ENCODE measurements around the gene SEMA6D. TPM values are rescaled to one million over a fixed set of nuclear protein-coding genes. Genes with fewer than 3 reads are reported as not detected.

Gene SEMA6D, protein sequence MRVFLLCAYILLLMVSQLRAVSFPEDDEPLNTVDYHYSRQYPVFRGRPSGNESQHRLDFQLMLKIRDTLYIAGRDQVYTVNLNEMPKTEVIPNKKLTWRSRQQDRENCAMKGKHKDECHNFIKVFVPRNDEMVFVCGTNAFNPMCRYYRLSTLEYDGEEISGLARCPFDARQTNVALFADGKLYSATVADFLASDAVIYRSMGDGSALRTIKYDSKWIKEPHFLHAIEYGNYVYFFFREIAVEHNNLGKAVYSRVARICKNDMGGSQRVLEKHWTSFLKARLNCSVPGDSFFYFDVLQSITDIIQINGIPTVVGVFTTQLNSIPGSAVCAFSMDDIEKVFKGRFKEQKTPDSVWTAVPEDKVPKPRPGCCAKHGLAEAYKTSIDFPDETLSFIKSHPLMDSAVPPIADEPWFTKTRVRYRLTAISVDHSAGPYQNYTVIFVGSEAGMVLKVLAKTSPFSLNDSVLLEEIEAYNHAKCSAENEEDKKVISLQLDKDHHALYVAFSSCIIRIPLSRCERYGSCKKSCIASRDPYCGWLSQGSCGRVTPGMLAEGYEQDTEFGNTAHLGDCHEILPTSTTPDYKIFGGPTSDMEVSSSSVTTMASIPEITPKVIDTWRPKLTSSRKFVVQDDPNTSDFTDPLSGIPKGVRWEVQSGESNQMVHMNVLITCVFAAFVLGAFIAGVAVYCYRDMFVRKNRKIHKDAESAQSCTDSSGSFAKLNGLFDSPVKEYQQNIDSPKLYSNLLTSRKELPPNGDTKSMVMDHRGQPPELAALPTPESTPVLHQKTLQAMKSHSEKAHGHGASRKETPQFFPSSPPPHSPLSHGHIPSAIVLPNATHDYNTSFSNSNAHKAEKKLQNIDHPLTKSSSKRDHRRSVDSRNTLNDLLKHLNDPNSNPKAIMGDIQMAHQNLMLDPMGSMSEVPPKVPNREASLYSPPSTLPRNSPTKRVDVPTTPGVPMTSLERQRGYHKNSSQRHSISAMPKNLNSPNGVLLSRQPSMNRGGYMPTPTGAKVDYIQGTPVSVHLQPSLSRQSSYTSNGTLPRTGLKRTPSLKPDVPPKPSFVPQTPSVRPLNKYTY
- total RNA-seq: 49.8 TPM

DNA sequence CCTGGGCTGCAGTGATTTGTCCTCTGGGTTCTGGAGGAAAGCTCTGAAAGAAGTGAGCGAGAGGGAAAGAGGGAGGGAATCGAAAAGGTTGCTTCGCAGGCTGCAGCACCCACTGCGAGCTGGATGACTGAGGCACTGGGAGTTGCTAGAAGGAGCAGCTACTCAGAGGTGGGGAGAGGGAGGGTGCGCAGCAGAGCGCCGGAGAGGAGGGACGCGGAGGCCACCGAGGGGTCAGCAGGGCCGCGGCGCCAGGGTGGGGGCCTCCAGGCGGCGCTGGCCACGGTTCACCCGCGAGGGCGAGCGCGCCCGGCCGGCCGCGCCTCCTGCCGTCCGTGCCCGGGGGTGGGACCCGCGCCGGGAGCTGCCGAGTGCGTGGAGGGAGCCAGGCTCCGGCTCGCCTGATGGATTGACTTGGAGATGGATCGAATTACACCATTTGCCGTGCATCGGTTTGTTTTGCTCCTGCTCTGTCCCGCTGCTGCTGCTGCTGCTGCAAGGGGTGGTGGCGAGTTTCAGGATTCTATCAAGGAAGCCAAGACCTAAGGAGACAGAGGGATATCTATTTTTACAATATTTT is at the start of gene SEMA6D:
Gene SEMA6D (plus strand): TSS at position 470 of the 577 bp plus-strand sequence. CDS start 42,294 bp downstream, outside the sequence.
- peak; percentile 77 for DNase-seq

DNA sequence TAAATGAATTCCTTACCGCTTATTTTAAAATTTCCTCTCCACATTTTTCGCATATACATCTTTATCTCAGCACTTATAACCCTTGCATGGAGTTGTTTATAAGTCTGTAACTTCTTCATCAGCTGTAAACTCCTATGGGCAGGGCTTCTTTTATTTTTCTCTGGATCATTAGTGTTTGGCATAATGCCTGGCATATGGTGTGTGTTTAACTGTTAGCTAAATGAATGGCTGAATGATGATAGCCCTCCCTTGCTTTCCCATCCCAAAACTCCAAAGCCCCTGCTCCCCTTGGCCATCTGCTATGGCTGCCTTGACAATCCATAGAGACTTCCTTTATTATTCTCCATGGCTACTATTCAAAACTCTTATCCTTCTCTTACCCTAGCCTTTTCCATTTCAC is 48.1 kb upstream of the SEMA6D start:
- DNase-seq: no peak

DNA sequence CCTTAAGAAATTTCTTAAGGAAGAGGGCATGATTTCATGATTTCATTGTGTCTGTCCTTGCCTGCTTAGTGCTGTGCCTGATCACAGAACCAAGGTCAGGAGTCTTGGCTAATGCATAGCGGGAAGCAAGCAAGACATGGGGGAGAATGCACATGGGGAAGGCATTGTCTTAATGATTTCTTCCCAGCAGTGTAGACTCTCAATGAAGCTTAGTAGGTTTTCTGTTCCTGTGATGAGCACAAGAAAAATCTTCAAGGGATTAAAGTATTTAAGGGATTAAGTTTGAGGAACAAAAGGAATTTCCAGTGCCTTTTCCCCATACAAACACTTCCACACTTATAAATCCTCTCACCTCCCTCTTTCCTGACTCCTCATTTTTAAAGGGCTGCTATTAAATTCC is 46.9 kb upstream of the SEMA6D start:
- no peak for DNase-seq

DNA sequence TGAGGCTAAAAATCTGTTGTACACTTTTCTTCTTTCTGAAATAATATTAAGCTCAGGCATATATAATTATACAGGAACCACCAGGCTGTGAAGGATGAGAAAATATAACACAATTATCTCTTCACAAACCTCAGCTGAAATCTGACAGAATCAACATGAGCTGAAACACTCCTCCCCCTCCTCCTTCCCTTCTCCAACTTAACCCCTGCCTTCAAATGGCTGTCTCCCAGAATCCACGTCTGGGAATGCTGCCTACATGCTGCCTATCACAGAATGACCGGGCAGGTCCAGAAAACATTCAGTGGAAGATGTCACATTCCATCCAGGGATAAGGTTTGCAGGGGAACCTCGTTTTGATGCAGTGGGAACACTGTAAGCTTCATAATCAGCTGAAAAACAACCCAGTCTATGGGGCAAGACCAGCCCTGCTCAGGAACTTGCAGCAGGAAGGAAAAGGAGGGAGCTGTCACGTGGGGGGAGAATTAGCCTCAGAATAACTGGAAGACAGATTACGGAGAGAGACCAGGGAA is 44.0 kb upstream of the SEMA6D start:
- DNase-seq: no peak

DNA sequence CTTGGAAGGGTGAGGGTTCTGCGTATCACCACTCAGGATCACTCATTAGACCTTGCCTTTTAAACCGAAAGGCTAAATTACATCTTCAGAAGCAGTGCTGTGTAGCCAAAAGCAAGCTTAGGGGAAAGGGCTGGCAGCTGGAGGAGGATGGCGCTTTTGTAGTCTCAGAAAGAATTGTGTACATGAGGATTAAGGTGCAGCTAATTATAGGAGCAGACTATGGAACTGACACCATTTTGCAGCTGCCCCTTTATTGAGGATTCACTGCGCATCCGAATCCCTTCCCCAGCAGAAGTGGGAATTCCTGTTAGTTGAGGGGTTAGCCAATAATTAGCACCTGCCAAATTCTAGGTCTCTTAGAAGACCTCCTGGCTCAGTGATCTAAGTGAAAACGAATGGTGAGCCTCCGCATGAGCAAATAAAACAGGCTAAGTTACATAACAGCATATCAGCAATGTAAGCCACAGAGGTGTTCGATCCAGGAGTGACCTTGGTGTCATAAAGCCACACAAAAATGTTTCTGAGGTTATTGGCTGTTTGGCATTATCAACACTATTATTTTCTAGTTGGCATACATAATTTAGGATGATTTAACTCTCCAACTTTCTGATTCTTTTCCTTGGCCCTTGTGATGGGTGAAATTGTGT is 42.6 kb upstream of the SEMA6D start:
- DNase-seq: no peak

DNA sequence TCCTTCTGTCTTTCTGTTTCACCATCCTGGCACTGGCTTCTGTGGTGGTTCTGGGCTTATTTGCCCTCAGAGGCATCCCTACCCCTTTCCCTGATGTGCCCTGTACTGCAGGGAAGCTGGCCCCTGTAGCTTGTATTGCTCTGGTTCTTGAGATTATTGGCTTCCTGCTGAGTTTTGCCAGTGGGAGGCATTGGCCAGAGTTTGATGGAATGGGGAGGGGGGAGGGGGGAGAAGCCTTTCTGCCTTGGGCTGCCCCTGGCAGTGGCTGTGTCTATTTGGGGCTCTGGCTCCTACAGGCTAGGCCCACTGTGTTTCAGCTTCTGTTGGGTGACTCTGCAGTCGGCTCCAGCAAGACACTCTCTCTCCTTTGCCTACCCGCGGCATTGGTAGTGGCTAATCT is 41.6 kb upstream of the SEMA6D start:
- DNase-seq: no peak

DNA sequence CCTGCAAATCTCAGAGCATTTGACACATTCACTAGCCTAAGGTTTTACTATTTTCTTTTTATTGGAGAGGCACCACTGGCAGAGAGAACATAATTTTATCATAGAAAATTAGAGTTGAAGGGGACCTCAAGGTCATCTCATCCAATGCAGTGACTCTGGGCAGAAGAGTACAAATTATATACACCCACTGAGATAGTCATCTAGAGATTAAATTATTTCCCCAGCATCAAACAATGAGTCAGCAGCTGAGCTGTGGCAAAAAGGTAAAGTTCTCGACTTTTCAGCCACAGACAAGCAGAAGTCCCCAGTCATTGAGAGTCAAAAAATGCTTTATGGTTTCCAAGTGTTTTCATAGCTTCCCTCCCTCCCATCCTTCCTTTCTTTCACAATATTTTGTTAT is 39.3 kb upstream of the SEMA6D start:
- no peak for DNase-seq

DNA sequence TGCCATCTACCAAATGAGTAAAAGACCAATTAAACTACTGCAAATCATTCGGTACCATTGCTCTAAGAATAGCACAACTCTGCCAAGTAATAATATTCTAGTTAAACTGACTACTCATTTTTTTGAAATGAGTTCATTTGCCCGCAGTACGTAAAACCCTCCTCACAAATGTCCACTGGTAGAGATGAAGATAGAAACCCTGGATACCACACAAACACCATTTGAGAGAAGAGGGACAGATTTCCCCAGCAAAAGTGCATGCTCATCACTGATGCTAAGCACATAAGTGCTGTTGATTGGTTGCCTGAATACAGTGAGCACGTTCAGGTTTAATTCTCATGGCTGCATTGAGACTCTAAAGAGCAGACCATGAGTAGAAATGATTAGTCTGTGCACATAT is 34.6 kb upstream of the SEMA6D start:
- DNase-seq: no peak

DNA sequence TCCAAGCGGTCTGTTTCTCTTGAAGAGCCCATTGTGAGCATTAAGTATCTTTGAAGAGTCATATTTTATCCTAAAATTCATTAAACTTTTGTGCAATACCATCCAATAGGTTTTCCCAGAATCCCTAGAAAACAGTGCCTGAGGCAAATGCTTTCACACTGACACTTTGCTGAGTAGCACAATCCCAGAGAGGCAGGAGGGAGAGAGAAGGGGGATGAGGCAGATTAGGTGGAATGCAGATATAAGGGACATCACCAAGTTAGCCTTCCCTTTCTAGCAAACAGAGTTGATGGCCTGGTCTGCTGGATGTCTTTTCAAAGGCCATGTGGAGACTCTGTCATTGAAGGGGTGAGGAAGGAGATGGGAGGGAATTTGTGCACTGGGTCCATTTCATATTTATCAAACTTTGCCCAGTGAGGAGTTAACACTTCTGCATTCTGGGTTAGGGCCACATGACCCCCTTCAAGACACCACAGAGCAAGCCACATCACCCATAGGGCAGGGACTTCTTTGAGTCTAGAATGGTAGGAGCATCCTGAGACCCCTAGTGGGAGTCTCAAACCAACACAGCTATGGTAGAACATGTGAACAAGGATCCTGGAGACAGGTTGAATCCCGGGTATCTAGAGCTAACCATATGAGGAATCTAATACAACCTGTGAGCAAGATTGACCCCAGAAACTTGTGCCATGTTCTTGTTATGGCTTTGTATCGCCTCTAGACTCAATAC is 32.0 kb upstream of the SEMA6D start:
- DNase-seq: no peak

DNA sequence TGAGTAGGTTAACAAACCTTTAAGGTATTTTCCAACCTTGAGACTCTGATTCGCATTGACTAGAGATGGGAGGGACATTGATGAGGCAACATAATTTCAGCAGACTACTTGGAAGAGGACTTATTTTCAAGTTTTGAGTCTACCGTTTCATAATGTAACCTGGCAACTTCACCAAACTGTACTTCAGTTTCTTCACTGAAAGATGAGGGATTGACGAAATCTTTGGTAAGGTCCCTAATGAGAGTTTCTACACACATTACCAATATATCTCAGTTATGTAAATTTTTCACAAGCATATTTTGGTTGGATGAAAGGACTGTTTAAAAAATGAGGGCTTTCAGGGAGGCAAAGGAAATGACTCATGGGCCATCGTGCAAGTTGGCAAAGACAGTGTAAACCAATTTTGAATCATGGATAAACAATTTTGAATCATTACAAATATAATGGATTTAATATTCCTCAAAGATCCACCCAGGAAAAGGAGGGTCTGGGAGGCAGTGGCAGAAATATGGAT is 28.7 kb upstream of the SEMA6D start:
- no peak for DNase-seq

DNA sequence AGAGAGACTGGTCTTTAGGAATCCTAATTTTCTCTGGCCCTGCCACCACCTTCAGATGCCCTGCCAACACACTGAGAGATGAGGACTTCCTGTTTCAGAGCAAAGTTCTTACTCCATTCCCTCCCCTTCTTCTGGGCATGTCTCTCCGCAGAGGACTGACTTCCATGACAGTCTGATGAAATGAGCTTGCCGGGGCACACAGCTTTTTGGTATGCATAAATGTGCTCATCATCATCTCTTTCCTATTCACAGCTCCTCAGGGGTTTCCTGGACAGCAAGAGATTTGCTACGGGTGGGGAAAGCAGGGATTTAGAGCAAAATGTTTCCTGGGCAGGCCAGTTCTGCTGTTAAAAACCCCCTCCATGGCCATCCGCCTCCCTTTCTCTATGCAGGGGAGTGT is 27.6 kb upstream of the SEMA6D start:
- no peak for DNase-seq

DNA sequence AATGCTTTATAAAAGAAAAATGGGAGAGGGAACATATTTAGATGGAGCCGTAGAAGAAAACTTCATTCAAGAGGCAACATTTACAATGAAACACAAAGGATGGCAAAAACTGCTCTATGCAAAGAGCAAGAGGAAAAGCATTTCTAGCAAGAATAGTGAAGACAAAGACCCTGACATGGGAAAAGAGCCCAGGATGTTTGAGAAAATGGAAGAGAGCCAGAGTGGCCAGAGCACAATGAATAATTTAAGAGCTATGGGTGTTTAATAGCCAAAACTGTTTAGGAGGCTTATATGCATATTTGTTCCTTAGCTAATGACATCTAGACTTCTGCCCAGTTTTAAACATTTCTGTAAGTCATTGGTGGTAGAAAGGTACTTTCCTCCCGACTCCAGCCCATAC is 25.4 kb upstream of the SEMA6D start:
- no peak for DNase-seq

DNA sequence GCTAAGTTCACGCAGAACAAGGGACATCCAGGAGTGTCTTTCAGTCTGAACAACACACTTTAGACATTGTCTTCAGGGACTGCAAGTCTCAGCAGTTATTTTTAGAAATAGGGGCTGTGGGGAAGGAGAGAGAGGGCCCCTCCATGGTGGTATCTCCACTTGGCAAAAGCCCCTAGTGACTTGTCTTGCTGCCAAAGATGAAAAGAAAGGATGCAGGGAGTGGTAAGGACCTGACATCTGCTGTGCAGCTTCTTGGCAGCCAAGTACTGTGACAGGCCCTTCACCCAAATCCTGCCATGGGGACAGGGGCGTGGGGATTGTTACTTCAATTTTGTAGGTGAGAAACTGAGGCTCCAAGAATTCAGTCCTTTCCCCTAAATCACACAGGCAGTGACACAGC is 21.0 kb upstream of the SEMA6D start:
- no peak for DNase-seq

DNA sequence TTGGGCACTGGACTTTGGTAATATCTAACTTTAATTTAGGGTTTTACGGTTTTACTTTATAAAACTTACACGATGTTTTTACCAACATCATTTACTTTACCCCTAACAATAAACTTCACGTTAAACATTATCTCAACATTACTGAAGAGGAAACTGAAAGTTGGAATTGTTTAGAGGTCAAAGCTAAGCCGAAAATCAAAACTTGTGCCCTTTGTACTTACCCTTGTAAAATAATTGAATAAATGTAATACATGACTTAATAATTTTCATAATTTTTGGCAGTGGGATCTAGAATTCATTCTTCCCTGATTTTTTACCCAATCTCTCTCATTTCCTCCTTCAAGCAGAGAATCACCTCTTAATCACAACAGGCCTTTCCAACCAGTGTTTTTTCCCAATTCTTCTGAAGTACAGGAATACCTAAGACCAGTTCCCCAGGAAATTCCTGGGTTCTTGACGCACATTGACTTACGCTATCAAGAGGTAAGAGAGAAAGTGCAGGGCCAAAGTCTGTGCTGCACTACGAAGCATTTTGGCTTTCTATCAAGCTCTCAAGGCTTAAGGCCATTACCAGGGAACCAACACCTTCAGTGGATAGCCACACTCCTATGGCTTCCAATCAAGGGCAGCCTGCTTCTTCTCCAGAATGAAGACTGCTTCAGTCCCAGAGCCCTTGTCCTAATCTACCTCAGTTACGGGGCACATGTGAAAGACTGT is 11.9 kb upstream of the SEMA6D start:
- no peak for DNase-seq

DNA sequence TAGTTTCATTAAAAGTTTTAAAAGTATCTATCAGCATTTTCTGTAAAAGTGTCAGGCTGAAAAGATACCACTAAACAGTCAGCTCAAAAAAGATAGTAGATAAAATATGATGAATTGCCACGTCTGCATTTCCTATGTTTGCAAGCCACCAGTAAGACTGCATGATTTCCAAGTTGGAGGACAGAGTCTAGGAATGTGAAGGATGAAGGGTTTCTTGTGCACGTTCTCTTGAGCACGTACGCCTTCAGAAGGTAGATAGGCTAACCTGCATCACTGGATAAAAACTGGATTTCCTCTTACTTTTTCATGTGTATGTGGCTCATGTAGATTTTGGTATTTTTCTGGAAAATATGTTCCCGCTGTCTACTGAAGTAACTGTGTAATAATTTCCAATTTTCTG is 9.9 kb upstream of the SEMA6D start:
- DNase-seq: no peak

DNA sequence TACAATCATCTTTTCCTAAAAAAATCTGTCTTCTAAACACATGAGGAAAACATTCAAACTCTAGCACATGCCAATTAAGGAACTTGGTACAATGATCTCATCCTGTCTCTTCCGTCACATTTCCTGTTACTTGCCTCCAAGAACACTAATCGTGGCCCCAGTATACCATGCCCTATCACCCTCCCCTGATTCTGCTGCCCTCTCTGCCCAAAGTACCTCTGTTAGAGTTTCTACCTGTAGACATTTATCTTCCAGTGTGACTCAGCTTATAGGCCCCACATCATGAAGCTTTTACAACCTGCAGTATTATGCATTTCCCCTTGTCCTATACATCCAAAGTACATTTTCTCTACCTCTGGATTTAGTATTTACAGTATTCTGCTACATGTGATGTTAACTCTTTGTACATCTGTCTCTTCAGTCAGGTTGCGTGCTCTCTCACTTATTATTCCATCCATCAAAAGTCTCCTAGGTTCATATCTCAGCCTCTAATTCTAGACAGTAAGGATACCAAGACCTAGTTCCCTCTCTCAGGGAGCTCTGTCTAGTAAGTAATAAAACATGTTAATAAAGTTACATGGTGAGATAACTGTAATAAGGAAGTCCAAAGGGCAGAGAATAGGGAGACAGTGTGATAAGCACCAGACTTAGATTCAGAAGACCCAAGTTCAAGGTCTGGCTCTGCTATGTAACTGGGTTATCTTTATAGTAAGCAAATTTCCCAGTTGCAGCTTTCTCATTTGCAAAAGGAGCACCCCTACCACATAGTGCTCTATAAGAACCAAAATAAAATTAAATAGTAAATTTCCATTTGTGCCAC is 8.9 kb upstream of the SEMA6D start:
- DNase-seq: no peak

DNA sequence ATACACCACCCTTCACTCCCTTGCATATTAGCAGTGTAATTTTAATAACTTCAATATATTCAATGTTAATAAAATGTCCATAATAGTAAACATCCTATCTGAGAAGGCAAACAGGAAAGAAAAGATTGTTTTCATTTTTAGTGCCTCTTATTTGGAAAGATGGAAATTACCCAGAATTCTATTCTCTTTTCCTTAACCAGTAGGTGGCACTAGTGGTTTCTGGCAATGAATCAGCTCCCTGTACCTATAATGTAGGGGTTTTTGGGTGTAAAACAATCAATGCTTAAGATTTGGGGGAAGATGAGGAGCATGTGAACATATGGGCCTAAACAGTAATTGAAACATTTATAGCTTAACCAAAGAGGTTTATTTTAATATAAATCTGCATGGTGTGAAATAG is 5.7 kb upstream of the SEMA6D start:
- no peak for DNase-seq

DNA sequence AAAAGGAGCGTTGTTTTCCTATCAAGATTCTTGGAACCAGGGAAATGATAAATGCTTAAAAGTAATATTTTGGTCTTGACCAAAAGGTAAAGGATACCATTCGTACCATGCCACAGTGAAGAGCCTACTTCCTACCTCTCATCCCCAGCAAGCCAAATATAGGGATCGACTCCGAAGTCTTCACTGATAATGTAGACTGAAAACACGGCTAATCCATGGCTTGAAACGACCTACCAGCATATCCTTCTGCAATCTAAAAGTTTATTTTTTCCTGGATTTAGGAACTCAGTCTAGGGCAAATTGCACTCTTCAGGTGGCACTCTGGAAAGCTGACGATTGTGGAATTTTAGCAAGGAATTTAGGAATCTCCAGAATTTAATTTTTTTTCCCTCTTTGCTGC is 1.9 kb upstream of the SEMA6D start:
- DNase-seq: no peak

DNA sequence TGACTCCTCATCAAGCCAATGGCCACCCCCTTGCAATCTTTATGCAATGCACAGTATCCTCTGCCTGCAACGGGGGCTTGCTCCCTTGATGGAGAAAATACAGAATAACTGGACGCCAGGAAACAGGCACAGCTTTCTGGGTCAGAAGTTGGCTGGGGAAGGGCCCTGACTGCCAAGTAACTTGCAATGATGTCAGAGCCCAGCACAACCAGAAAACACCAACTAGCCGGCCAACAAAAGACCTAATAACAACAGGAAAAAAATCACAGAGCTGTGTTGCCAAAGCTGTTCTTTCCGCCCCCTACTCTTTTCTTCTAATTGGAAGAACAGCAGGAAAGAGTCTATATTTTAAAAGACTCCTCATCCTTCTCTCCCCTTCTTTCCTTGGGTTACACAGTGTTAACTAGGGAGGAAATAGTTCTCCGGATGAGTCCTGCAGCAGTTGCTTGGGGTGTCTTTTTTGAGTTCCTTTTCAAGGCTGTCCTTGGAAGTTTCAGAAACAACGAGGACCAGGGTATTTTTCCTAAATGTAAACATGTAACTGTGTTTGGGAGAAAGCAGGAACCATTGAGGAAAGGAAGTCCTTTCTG is 1.4 kb upstream of the SEMA6D start:
- DNase-seq: peak; percentile 26

All from occipital lobe (tissue), 2 donors.